A673 (cell line): ENCODE results near the gene ANKMY1.

Experiments used
- EZH2 ChIP-seq: fragments of 200-600 bp; sonication (generic); IDR thresholded peaks from 2 replicates; pipeline ENCODE4 v1.6.1; 2017; ENCODE audit warnings: borderline replicate concordance, low read depth, mild to moderate bottlenecking, mixed read lengths, antibody characterized with exemption, low read length; ENCODE audit not compliant: poor library complexity, severe bottlenecking
- TF ChIP-seq, protein P1 (sequence below): fragments of 300-800, 200-600 bp; sonication (generic); conservative IDR thresholded peaks from 2 replicates; pipeline ENCODE4 v1.5.1; 2017; ENCODE audit warnings: low read depth, mild to moderate bottlenecking, antibody characterized with exemption, low read length, moderate library complexity, mixed read lengths

DNA sequence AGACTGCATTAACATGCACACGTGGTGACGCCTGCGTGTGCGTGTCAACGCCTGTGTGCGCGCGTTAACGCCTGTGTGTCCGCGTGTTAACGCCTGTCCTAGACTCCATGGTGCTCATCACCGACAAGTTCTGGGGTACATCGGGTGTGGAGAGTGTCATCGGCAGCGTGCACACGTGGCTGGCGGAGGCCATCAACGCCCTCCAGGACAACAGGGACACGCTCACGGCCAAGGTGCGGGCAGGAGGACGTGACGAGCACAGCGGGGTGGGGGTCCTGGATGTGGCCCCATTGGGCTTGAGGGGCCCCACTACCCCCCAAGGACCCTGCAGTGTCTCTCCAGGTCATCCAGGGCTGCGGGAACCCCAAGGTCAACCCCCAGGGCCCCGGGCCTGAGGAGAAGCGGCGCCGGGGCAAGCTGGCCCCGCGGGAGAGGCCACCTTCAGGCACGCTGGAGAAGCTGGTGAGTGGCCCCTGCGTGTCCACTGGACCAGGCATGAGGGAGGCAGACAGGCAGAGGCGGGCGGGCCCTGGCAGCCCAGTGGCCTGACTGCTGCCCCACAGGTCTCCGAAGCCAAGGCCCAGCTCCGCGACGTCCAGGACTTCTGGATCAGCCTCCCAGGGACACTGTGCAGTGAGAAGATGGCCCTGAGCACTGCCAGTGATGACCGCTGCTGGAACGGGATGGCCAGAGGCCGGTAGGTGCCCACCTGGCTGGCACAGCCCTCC is 93.1 kb downstream of the ANKMY1 start:
- TF ChIP-seq, protein P1, sequence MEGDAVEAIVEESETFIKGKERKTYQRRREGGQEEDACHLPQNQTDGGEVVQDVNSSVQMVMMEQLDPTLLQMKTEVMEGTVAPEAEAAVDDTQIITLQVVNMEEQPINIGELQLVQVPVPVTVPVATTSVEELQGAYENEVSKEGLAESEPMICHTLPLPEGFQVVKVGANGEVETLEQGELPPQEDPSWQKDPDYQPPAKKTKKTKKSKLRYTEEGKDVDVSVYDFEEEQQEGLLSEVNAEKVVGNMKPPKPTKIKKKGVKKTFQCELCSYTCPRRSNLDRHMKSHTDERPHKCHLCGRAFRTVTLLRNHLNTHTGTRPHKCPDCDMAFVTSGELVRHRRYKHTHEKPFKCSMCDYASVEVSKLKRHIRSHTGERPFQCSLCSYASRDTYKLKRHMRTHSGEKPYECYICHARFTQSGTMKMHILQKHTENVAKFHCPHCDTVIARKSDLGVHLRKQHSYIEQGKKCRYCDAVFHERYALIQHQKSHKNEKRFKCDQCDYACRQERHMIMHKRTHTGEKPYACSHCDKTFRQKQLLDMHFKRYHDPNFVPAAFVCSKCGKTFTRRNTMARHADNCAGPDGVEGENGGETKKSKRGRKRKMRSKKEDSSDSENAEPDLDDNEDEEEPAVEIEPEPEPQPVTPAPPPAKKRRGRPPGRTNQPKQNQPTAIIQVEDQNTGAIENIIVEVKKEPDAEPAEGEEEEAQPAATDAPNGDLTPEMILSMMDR: no peak
- TF ChIP-seq EZH2: no peak
